GM18508 (cell line): ENCODE data around the gene TMEM61.
"Not testable (repeated sequence)": the region's sequence is repeated elsewhere in the genome, so short reads cannot be mapped to it uniquely, and the experiment has no call there.

ENCODE experiments used
- ATAC-seq: cut with Tn5 transposase; IDR thresholded peaks from one replicate; pipeline ENCODE4 v1.9.1; 2021; ENCODE audit warnings: moderate number of reproducible peaks; ENCODE audit not compliant: insufficient read depth, unreplicated experiment

Gene TMEM61

GRCh38 chr1:54998100-54998499 lies 17.7 kb downstream of the TMEM61 start:
- no peak for ATAC-seq

GRCh38 chr1:54998677-54999076 lies 18.2 kb downstream of the TMEM61 start, which contains the start of gene BSND:
Gene BSND, plus strand, starts transcription at chr1:54998933. Its CDS starts 254 bp downstream, at chr1:54999187.
- no peak for ATAC-seq

DNA sequence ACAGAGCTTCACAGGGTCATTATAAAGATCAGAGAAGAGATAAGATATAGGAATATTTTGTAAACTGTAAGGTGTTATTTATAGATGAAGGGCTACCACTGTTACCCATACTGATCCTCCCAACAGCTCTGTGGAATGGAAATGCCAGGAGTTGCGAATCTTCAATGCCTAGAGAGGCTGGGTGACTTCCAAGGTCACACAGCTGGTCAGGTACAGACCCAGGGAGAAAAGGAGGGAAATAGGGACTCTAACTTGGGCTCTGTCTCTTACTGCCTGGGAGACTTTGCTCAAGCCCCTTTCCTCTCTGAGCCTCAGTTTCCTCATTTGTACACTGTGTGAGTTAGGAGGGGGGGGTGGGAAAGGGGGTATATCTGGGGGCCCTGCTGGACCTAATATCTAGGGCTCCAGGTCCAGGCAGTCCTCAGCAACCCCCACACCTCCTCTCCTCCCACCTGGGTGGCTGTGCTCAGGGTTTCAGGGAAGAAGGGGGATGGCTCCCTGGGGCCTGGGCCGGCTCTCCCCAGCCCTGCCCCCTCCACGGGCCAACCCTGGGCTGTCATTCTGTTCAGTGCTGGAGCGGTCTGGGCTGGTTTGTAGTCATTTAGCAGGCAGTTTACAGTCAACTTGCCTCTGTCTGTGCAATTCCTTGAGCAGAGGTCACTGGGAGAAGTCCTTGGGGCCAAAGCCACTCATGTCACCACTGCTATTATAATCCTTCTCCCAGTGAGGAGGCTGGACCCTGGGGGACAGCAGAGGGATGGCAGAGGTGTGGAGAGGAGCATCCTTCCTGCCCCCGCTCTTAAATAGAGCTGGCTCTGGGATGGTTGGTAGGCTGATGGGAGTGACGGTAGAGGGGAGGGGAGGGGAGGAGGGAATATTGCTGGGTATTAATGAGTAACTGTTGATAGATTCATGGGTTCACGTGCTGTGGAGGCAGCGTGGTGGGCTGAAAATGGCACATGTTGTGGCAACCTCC lies 20.0 kb downstream of the TMEM61 start:
- no peak for ATAC-seq

- ATAC-seq: no peak
These were observed 20.9 kb downstream of the TMEM61 start for GRCh38 chr1:55001311-55001710.

DNA sequence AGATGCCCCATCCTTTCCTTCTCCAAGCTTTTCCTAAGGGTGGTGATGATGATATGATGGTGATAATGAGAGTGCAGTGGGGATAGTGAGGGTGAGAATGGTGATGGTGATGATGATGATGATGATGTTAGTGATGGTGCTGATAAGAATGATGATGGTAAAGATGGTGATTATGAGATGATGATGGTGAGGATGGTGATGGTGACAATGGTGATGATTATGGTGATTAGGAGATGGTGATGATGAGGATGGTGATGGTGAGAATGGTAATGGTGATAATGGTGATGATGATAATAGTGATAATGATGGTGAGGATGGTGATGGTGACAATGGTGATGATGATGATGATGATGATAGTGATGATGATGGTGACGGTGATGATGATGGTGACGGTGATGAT lies 22.3 kb downstream of the TMEM61 start:
- ATAC-seq: no peak

- ATAC-seq: no peak
These were observed 25.1 kb downstream of the TMEM61 start for GRCh38 chr1:55005351-55006140.

DNA sequence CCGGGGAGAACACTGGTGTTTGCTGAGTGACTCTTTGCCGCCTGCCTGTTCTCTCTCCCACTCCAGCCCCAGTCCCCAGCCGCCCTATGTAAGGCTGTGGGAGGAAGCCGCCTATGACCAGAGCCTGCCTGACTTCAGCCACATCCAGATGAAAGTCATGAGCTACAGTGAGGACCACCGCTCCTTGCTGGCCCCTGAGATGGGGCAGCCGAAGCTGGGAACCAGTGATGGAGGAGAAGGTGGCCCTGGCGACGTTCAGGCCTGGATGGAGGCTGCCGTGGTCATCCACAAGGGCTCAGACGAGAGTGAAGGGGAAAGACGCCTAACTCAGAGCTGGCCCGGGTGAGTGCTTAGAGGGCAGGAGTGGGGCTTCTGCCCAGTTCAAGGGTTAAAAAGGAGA lies 26.5 kb downstream of the TMEM61 start:
- no peak for ATAC-seq

DNA sequence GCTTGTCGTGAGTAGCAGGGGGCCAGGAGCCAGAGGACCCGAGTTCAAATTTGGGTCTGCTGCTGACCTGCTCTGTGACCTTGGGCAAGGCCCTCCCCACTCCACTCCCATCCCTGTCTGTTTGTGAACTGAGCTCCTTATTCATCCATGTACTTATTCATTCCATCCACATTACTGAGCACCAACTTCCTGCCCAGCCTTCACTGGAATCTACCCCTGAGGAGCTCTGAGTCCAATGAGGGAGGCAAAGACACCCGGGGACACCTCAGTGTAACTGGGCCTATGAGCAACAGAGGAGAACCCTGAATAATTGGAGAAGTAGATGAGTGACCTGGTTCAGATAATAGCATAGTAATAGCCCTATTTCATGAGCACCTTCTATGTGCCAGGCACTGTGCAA lies 27.2 kb downstream of the TMEM61 start:
- ATAC-seq: no peak

- no peak for ATAC-seq
These were observed 29.9 kb downstream of the TMEM61 start for GRCh38 chr1:55010194-55010886.

GRCh38 chr1:55010887-55011217 lies 30.4 kb downstream of the TMEM61 start:
- no peak for ATAC-seq

DNA sequence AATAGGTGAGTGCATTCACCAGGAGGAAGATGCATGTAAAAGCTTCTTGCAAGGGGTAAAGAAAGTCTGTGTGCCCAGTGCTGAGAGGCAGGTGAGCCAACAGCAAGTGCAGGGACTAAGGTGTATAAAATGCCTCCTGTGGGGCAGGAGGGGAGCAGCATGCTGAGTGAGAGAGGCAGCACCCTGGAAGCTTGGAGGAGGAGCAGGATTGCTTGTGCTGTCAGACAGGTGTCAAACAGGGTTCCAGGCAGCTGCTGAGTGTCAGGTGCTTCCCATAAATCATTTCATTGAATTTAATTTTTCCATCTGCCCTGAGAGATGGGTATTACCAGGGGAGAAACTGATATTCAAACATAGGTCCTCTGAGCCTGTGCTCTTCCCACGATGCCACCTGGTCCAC lies 32.2 kb downstream of the TMEM61 start:
- ATAC-seq: no peak

DNA sequence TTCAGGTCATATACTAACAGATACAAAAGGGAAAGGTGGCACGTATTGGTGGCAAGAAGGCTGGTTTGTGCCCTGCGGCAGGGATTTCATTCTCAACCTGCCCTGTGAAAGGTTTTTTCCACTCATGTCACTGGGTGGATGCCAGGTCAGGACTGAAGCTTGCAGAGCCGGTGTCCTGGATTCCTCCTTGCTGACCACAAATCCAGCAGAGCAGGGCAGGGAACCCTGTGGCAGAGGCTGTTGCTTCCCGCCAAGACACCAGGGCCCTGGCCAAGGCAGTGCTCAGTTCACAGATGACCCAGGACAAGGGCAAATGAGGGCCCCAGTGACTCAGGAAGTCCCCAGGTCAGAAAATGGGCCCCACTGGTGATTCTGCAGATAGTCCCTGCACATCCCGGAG lies 34.7 kb downstream of the TMEM61 start:
- no peak for ATAC-seq

GRCh38 chr1:55015731-55016620 lies 35.5 kb downstream of the TMEM61 start:
- no peak for ATAC-seq

DNA sequence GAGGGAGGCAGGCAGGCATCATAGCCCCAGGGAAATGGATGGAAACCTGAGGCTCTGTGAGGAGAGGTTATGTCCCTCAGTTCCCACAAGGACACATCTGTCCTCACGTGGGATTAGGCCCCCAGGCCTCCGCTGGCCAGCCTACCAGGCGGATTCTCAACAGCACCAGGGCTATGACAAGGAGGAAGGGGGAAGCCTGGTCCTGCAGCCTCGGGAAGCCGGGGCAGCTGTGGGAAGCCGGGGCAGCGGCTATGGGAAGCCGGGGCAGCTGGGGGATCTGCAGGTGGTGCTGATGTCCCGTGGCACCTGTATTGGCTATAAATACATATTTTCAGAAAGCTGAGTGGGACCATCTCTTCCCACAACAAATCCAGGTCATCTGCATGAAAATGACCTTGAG lies 38.0 kb downstream of the TMEM61 start:
- no peak for ATAC-seq

GRCh38 chr1:55021942-55022546 lies 41.6 kb downstream of the TMEM61 start:
- no peak for ATAC-seq

GRCh38 chr1:55024163-55024562 lies 43.7 kb downstream of the TMEM61 start:
- not testable (repeated sequence) for ATAC-seq

- not testable (repeated sequence) for ATAC-seq
These were observed 46.3 kb downstream of the TMEM61 start for GRCh38 chr1:55026682-55027081.

GRCh38 chr1:55031098-55031497 lies 50.7 kb downstream of the TMEM61 start:
- ATAC-seq: not testable (repeated sequence)

DNA sequence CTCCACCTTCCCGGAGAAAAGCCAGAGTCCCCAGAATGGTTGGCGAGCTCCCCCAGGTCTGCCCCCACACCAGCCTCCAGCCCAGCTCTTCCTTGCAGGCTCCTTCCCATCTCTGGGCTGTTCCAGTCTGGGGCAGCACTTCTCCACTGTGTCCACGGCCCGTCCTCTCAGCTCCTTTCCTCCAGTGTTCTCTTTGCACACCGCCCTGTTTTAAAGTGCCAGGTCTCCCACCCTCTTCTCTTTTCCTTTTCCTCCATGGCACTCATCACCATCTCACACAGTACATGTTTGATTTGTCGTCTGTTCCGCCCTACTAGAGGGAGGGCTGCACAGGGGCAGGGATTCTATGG lies 52.8 kb downstream of the TMEM61 start:
- ATAC-seq: no peak
